GM12878 (cell line): ENCODE results near the gene CAPNS1. TPM values are rescaled to one million over a fixed set of nuclear protein-coding genes. Genes with fewer than 3 reads are reported as not detected.
"Not testable (repeated sequence)": the region's sequence is repeated elsewhere in the genome, so short reads cannot be mapped to it uniquely, and the experiment has no call there.

Source experiments
- ATAC-seq: fragments of 200-7000 bp; cut with Tn5 transposase; 3 replicates; pipeline ENCODE4 v1.9.1; 2020; ENCODE audit warnings: mild to moderate bottlenecking, moderate library complexity
- BruUV-seq: library from RNA; stranded (reverse); fragments of 400-500 nt; replicated peaks from 2 replicates; lab custom pipeline; 2021; lab: Mats Ljungman, UMichigan
- CTCF ChIA-PET: fragments of 300-600 bp; sonication (Branson Sonifier 250); formaldehyde crosslinking; extraction: SDS; loops from one replicate; lab custom pipeline; 2021; ENCODE audit warnings: inconsistent platforms; lab: Yijun Ruan, JAX
- POLR2A ChIA-PET: fragments of 350-600 bp; formaldehyde crosslinking; extraction: SDS; loops from one replicate; lab custom pipeline; 2021; ENCODE audit warnings: inconsistent platforms; lab: Charles Lee
- RAD21 ChIA-PET: fragments of 300-600 bp; sonication (Branson Sonifier 250); formaldehyde crosslinking; loops from one replicate; lab custom pipeline; 2023; ENCODE audit warnings: antibody characterized with exemption; ENCODE audit not compliant: unreplicated experiment; lab: Charles Lee
- SMC1A ChIA-PET: fragments of 300-600 bp; sonication (Branson Sonifier 250); formaldehyde crosslinking; loops from one replicate; lab custom pipeline; 2023; ENCODE audit not compliant: unreplicated experiment, uncharacterized antibody; lab: Charles Lee
- DNase-seq: peaks from one replicate; pipeline ENCODE4 v3.0.0-alpha.2; 2011; ENCODE audit warnings: low read depth, low spot score
- FAIRE-seq: peaks from 3 replicates; lab custom pipeline; 2011; peaks lifted over from hg19 to GRCh38; lab: Jason Lieb, UNC
- H2AFZ ChIP-seq: 2 replicates; pipeline ENCODE4 v1.6.0; 2011; ENCODE audit warnings: low read depth, low read length, control low read depth; ENCODE audit not compliant: control insufficient read depth
- H3K27ac ChIP-seq: 2 replicates; pipeline ENCODE4 v1.5.1; 2011; ENCODE audit warnings: control low read depth; ENCODE audit not compliant: control insufficient read depth, insufficient read depth
- H3K27me3 ChIP-seq, 2 experiments: replicated peaks in 1 of 2; 2 replicates each; pipeline versions ENCODE4 v1.6.0 to v1.6.1; 2011; ENCODE audit warnings: low read length in 1 of 2; ENCODE audit not compliant: control insufficient read depth in 2 of 2, insufficient read depth in 2 of 2
- H3K36me3 ChIP-seq, 2 experiments: 2 replicates each; pipeline ENCODE4 v1.5.1; 2011; ENCODE audit warnings: low read length in 1 of 2; ENCODE audit not compliant: control insufficient read depth in 2 of 2, insufficient read depth in 2 of 2
- H3K4me1 ChIP-seq: 2 replicates; pipeline ENCODE4 v1.6.1; 2011; ENCODE audit warnings: mild to moderate bottlenecking, low read length, moderate library complexity, mixed read lengths; ENCODE audit not compliant: control insufficient read depth, insufficient read depth
- H3K4me2 ChIP-seq: 2 replicates; pipeline ENCODE4 v1.6.0; 2011; ENCODE audit warnings: control low read depth; ENCODE audit not compliant: control insufficient read depth, insufficient read depth
- H3K4me3 ChIP-seq: fragments of 200-600 bp; sonication (generic); 2 replicates; pipeline ENCODE4 v1.5.1; 2016
- H3K79me2 ChIP-seq: 2 replicates; pipeline ENCODE4 v1.6.0; 2011; ENCODE audit warnings: low read length; ENCODE audit not compliant: control insufficient read depth, insufficient read depth
- H3K9ac ChIP-seq: 2 replicates; pipeline ENCODE4 v1.8.0; 2011; ENCODE audit warnings: low read length, control low read depth, mixed read lengths; ENCODE audit not compliant: control insufficient read depth, insufficient read depth
- H3K9me3 ChIP-seq: replicated peaks from 3 replicates; pipeline ENCODE4 v1.5.1; 2011; ENCODE audit warnings: mild to moderate bottlenecking, low read length; ENCODE audit not compliant: control insufficient read depth, insufficient read depth
- H4K20me1 ChIP-seq: 2 replicates; pipeline ENCODE4 v1.6.0; 2011; ENCODE audit not compliant: control insufficient read depth, insufficient read depth
- BMI1 ChIP-seq: fragments of 450-650 bp; IDR thresholded peaks from 2 replicates; pipeline ENCODE4 v1.6.1; 2016; ENCODE audit warnings: mild to moderate bottlenecking, moderate library complexity, borderline replicate concordance
- ELK1 ChIP-seq: IDR thresholded peaks from 2 replicates; pipeline ENCODE4 v1.6.1; 2012; ENCODE audit warnings: low read depth, low read length, improper control_type of control experiment
- HDAC6 ChIP-seq: fragments of 200-600 bp; sonication (generic); IDR thresholded peaks from one replicate; pipeline ENCODE4 v1.8.0; 2017; ENCODE audit warnings: antibody characterized with exemption; ENCODE audit not compliant: unreplicated experiment
- MAX ChIP-seq: IDR thresholded peaks from 2 replicates; pipeline ENCODE4 v1.6.1; 2012; ENCODE audit warnings: low read depth, low read length, improper control_type of control experiment
- PAX8 ChIP-seq: fragments of 450-650 bp; IDR thresholded peaks from 2 replicates; pipeline ENCODE4 v1.6.1; 2017; ENCODE audit warnings: mild to moderate bottlenecking, moderate library complexity
- SMARCA5 ChIP-seq: fragments of 450-650 bp; IDR thresholded peaks from 2 replicates; pipeline ENCODE4 v1.6.1; 2017; ENCODE audit warnings: mild to moderate bottlenecking
- SREBF2 ChIP-seq: IDR thresholded peaks from 2 replicates; pipeline ENCODE4 v1.6.1; 2012; ENCODE audit warnings: mild to moderate bottlenecking, low read length
- TCF12 ChIP-seq: IDR thresholded peaks from 2 replicates; pipeline ENCODE4 v1.6.1; 2011; ENCODE audit warnings: low read depth, mild to moderate bottlenecking, low read length
- WGBS: methylation state at CpG from one replicate; pipeline ENCODE4 v1.1.6; 2016; ENCODE audit warnings: low lambda C conversion rate; ENCODE audit not compliant: insufficient replicate concordance, insufficient coverage; ENCODE audit errors: missing lambda C conversion rate; 5-methylcytosine and 5-hydroxymethylcytosine counted together
- in situ Hi-C: fragments of 300-500 bp; cut with MboI; formaldehyde crosslinking; loops from 9 replicates; pipeline ENCODE4 v1.14.3; 2018; ENCODE audit warnings: mixed read lengths
- intact Hi-C: fragments of 100-400 bp; cut with micrococcal nuclease; formaldehyde crosslinking; loops from one replicate; pipeline ENCODE4 v1.14.2; 2022; ENCODE audit not compliant: unreplicated experiment
- polyA plus RNA-seq, 11 experiments: library from polyadenylated mRNA; depleted of rRNA in 4 of 11; unstranded in 6 of 11; stranded (reverse) in 5 of 11; fragments of >200 nt; fragmentation: Nextera tagmentation in 4 of 11; fragmentation: Illumina TruSeq in 1 of 11; extraction: Ambion mirVana in 4 of 11; extraction: Trizol in 1 of 11; gene quantifications; 1 replicate in 1 of 11; 2 replicates in 10 of 11; pipeline versions ENCODE4 v1.2.1 to v1.2.3, GENCODE V29; 2011 to 2016; ENCODE audit warnings: inconsistent platforms in 2 of 11, missing spikeins in 2 of 11, low read depth in 1 of 11
- total RNA-seq, 4 experiments: library from RNA; depleted of rRNA in 3 of 4; stranded (reverse); fragments of >200 nt in 3 of 4; fragmentation: Illumina TruSeq in 1 of 4; extraction: Trizol in 1 of 4; gene quantifications; 2 replicates each; pipeline versions ENCODE4 v1.2.1 to v1.2.3, GENCODE V29; 2013 to 2021
- TF ChIP-seq, protein P1 (sequence below): fragments of 450-650 bp; IDR thresholded peaks from 2 replicates; pipeline ENCODE4 v1.6.1; 2016; ENCODE audit warnings: mild to moderate bottlenecking

CAPNS1 gene
- total and polyA plus RNA-seq, 10 of the 15 experiments (the other 5 are each of a cell fraction or from before 2014, with no cell fraction given) = 96.9 to 562 (median 245) TPM

DNA sequence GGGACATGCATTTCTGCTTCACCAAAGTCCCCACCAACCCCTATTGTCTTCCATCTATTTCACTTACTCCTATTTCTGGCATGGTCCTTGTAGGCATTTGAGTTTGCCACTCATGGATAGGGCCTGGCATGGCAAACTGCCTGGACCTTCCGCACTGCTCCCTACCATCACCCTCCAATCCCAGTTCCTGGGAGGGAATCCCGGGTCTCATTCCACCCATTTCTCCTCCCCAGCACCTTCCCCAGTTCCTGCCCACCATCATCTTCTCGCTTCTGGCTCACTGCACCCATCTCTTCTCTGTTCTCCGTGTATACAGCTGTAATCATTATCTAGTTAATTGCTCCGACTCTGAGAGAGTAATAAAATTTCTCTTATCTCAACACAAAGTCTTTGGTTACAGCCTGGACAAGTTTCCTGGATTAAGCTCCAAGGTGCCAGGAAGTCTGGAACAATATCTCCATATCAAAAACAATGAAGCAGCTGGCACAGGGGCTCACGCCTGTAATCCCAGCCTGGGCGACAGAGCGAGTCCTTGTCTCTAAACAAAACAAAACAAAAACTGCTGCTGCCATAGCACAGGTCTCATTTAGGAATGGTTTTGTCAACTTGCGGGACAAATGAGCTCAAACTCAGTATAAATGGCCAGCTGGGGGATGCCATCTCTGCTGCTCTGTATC, 29.4 kb downstream of the CAPNS1 start (continued):
- no peak for TF ChIP-seq MAX
- TF ChIP-seq PAX8 = no peak

DNA sequence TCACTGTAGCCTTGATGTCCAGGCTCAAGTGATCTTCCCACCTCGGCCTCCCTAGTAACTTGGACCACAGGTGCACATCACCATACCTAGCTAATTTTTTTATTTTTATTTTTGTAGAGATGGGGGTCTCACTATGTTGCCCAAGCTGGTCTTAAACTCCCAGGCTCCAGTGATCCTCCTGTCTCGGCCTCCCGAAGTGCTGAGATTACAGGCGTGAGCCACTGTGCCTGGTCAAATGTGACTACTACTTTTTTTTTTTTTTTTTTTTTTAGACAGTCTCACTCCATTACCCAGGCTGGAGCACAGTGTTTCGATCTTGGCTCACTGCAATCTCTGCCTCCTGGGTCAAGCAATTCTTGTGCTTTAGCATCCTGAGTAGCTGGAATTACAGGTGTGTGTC, 33.0 kb downstream of the CAPNS1 start:
- SMC1A ChIA-PET = interaction anchor here (0.6 to 3.0 kb wide), 2 partner anchors 45 to 397 kb away, joined by 3 to 16 read pairs; no protein-coding TSS in a partner anchor

DNA sequence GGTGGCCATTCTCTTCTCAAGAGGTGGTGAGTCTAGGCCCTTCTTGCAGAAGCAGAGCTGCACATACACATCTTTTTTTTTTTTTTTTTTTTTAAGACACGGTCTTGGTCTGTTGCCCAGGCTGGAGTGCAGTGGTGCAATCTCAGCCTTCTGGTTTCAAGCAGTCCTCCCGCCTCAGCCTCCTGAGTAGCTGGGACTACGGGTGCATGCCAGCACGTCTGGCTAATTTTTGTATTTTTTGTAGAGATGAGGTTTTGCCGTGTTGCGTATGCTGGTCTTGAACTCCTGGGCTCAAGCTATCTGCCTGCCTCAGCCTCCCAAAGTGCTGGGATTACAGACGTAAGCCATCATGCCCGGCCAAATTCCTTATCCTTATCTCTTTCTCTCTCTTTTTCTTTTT, 34.0 kb downstream of the CAPNS1 start:
- ChIA-PET RAD21 (interaction anchor here (0.7 to 0.9 kb wide), 2 partner anchors 46 to 113 kb away, joined by 4 read pairs; no protein-coding TSS in a partner anchor), SMC1A (interaction anchor here (0.9 to 3.0 kb wide), 2 partner anchors 37 to 46 kb away, joined by 3 to 16 read pairs; no protein-coding TSS in a partner anchor), CTCF (interaction anchor here (0.6 to 4.3 kb wide), 4 partner anchors 10 to 700 kb away, joined by 3 to 27 read pairs (median 3); no protein-coding TSS in a partner anchor)
- BruUV-seq, H3K27ac ChIP-seq, H3K27me3 ChIP-seq, H3K4me1 ChIP-seq, H2AFZ ChIP-seq, POLR2A ChIA-PET, H3K79me2 ChIP-seq, H3K4me3 ChIP-seq, DNase-seq, H3K9ac ChIP-seq, H3K4me2 ChIP-seq, H4K20me1 ChIP-seq, FAIRE-seq, ATAC-seq, H3K9me3 ChIP-seq, H3K36me3 ChIP-seq, intact Hi-C loops: not testable (repeated sequence)
- WGBS = 88% methylated on average over 7 of the region's 8 CpGs
- in situ Hi-C loops = loop anchor here (5.0 kb wide), 1 partner anchor 47 kb away; no protein-coding TSS in a partner anchor

More for the DNA sequence above, 33.0 kb downstream of the CAPNS1 start:
- Histone ChIP-seq H2AFZ (no peak overlapping the region), H3K79me2 (no peaks in the 10 kb centered on the region), H3K4me3 (no peak overlapping the region), H3K9me3 (no peaks in the 10 kb centered on the region), H3K9ac (no peak overlapping the region), H3K27me3 (no peaks in the 10 kb centered on the region), H4K20me1 (no peaks in the 10 kb centered on the region), H3K27ac (no peak overlapping the region), H3K4me2 (no peak overlapping the region), H3K4me1 (no peaks in the 10 kb centered on the region), H3K36me3 (no peaks in the 10 kb centered on the region)
- ChIA-PET POLR2A (no interaction called here), RAD21 (interaction anchor here (0.9 kb wide), 1 partner anchor 112 kb away, joined by 4 read pairs; no protein-coding TSS in a partner anchor), CTCF (interaction anchor here (1.3 to 4.3 kb wide), 2 partner anchors 9 to 44 kb away, joined by 3 to 27 read pairs; no protein-coding TSS in a partner anchor)
- in situ Hi-C loops = loop anchor here (5.0 kb wide), 1 partner anchor 46 kb away; no protein-coding TSS in a partner anchor
- no TSS peak for BruUV-seq
- intact Hi-C loops = no loop called here
- TF ChIP-seq BMI1 (no peak), HDAC6 (no peak), SMARCA5 (no peak), ELK1 (no peak), SREBF2 (no peak), TCF12 (no peak)
- TF ChIP-seq, protein P1, sequence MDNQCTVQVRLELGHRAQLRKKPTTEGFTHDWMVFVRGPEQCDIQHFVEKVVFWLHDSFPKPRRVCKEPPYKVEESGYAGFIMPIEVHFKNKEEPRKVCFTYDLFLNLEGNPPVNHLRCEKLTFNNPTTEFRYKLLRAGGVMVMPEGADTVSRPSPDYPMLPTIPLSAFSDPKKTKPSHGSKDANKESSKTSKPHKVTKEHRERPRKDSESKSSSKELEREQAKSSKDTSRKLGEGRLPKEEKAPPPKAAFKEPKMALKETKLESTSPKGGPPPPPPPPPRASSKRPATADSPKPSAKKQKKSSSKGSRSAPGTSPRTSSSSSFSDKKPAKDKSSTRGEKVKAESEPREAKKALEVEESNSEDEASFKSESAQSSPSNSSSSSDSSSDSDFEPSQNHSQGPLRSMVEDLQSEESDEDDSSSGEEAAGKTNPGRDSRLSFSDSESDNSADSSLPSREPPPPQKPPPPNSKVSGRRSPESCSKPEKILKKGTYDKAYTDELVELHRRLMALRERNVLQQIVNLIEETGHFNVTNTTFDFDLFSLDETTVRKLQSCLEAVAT = no peak
- WGBS = 75% methylated on average over 5 of the region's 5 CpGs
- FAIRE-seq = no peak
- ATAC-seq = no peak
- no peak for DNase-seq
